Ovary (tissue), 3 donors: ENCODE results near the gene HABP4.

Experiments
- EP300 ChIP-seq: sonication (generic); formaldehyde crosslinking; IDR thresholded peaks from one replicate; pipeline ENCODE4 v1.6.1; 2017; ENCODE audit warnings: antibody characterized with exemption
- TF ChIP-seq, protein P1 (sequence below), 3 donors: fragments of 450-650 bp in 2 of 3; fragments of 200-600 bp in 1 of 3; IDR thresholded peaks; one replicate each; pipeline versions ENCODE4 v1.5.1 to v1.8.0; 2016 to 2022; ENCODE audit warnings: antibody characterized with exemption in 3 of 3, mild to moderate bottlenecking in 1 of 3
- donor health status: DM: no; HTN: no; CAD: no.

DNA sequence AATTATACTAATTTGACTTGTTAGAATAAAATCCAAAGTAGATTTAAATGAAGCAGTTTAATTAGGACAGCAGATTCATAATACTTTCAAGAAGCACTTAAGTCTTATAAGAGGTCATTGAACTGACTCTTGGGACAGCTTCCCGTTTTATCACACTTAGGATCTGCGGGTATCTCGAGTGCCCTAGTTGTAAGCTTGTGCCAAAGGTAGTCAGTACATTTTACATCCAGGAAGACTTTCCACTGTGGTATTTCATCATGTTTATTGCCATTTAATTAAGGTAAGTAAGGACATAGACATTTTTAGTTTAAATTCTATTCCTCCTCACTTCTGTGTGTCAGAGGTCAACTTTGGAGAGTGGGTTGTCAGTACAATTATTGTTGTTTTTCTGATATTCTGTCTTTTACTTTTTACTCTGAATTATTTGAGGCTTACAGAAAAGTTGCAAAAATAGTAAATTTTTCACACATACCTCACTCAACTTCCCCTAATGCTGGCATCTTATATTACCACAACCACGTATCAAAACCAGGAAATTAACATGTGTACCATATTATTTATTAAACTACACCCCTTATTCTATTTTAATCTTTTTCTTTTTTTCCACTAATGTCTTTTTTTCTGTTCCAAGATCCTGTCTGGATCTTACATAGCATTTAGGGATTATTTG lies 24.3 kb upstream of the HABP4 start:
- TF ChIP-seq, protein P1, sequence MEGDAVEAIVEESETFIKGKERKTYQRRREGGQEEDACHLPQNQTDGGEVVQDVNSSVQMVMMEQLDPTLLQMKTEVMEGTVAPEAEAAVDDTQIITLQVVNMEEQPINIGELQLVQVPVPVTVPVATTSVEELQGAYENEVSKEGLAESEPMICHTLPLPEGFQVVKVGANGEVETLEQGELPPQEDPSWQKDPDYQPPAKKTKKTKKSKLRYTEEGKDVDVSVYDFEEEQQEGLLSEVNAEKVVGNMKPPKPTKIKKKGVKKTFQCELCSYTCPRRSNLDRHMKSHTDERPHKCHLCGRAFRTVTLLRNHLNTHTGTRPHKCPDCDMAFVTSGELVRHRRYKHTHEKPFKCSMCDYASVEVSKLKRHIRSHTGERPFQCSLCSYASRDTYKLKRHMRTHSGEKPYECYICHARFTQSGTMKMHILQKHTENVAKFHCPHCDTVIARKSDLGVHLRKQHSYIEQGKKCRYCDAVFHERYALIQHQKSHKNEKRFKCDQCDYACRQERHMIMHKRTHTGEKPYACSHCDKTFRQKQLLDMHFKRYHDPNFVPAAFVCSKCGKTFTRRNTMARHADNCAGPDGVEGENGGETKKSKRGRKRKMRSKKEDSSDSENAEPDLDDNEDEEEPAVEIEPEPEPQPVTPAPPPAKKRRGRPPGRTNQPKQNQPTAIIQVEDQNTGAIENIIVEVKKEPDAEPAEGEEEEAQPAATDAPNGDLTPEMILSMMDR (IDR thresholded peaks at IDR 0.05), result no peak
- TF ChIP-seq EP300, result no peak
